Measurements from ENCODE around the gene ZNF564. TPM values are rescaled to one million over a fixed set of nuclear protein-coding genes. Genes with fewer than 3 reads are reported as not detected.

ZNF564 gene
- total RNA-seq, 2 donors from 2014 or later, result 17.6 to 17.9 TPM

DNA sequence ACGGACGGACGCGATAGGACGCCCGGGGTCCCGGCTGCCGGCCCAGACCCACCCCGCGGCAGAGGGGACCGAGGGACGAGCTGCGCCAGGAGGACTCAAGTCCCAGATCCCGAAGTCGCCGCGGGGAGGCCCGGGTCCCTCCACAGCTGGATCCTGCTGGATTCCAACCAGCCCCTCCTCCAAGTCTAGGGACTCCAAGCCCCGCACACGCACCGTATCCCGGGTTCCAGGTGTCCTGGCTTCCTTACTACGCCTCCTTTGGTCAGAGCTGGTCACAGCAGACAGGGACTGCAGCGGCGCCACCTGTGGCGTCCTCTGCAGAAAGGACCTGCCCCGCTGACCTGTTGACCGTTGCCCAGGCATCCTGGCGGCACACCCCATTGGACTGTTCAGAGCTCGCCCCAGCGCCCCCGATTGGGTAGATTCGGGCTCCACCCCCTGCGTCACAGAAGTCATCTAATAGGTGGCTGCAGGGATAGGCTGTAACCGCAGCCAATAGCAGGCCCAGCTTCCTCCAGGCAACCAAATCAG is 37.7 kb downstream of the ZNF564 start:
- no peak for DNase-seq (ENCODE audit: low spot score)
- Histone ChIP-seq H3K4me1 (replicated peaks) (no peaks in the 10 kb centered on the region), H3K27ac (no peak overlapping the region), H3K4me3 (no peak overlapping the region), H3K9me3 (no peaks in the 10 kb centered on the region), H3K36me3 (no peaks in the 10 kb centered on the region), H3K27me3 (replicated peaks; ENCODE audit: insufficient read depth) (no peaks in the 10 kb centered on the region)
- intact Hi-C loops (cut with DNase I), result no loop called here
- no peak for TF ChIP-seq POLR2AphosphoS5 (IDR thresholded peaks at IDR 0.05)
- TF ChIP-seq, protein P1, sequence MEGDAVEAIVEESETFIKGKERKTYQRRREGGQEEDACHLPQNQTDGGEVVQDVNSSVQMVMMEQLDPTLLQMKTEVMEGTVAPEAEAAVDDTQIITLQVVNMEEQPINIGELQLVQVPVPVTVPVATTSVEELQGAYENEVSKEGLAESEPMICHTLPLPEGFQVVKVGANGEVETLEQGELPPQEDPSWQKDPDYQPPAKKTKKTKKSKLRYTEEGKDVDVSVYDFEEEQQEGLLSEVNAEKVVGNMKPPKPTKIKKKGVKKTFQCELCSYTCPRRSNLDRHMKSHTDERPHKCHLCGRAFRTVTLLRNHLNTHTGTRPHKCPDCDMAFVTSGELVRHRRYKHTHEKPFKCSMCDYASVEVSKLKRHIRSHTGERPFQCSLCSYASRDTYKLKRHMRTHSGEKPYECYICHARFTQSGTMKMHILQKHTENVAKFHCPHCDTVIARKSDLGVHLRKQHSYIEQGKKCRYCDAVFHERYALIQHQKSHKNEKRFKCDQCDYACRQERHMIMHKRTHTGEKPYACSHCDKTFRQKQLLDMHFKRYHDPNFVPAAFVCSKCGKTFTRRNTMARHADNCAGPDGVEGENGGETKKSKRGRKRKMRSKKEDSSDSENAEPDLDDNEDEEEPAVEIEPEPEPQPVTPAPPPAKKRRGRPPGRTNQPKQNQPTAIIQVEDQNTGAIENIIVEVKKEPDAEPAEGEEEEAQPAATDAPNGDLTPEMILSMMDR (IDR thresholded peaks at IDR 0.05), result peak in 2 of 4 experiments; percentile 12 to 21
- 16% methylated on average over 34 of the region's 35 CpGs for WGBS

DNA sequence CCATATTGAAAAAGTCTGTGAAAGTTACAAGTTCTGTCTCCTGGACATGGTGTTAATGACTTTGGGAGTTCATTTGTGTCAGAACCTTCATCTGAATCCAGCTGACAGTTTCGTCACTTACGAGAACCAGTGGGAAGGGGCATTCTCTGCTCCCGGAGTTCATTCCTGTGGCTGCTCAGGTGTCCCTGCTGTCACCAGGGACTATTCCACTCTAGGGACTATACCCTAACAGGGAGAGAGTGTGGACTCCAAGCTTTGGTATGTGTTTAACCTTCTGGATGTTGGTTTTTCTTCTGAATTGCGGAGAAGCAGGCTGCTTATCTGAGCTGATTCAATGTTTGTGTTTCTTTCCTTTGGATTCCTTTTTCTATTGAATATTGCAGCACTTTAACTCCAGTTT is 54.2 kb downstream of the ZNF564 start:
- no peaks in the 10 kb centered on the region for H3K9me3 ChIP-seq
- H3K4me1 ChIP-seq (replicated peaks), result no peaks in the 10 kb centered on the region
- intact Hi-C loops (cut with DNase I), result no loop called here
- no peak overlapping the region for H3K27ac ChIP-seq
- no peak for DNase-seq (ENCODE audit: low spot score)
- no peaks in the 10 kb centered on the region for H3K27me3 ChIP-seq (replicated peaks; ENCODE audit: insufficient read depth)
- TF ChIP-seq POLR2AphosphoS5 (IDR thresholded peaks at IDR 0.05) (no peak), POLR2A (IDR thresholded peaks at IDR 0.05) (no peak)
- TF ChIP-seq, protein P1 (IDR thresholded peaks at IDR 0.05), result no peak
- H3K4me3 ChIP-seq, result no peak overlapping the region
- 96% methylated on average over 4 of the region's 4 CpGs for WGBS
- H3K36me3 ChIP-seq, result no peaks in the 10 kb centered on the region

DNA sequence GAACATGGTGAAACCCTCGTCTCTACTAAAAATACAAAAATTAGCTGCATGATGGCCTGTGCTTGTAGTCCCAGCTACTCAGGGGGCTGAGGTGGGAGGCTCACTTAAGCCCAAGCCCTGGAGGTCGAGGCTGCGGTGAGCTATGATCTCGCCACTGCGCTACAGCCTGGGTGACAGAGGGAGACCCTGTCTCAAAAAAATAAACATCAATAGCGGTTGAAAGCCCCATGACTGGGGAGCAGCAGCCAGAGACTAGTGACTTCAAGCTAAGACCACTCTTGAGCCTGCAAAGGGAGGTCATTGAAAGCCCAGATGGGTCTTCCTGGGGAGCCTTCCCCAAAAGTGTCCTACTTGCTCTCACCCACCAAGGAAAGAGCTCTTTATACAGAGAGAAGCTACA is 54.8 kb downstream of the ZNF564 start:
- Histone ChIP-seq H3K27ac (no peak overlapping the region), H3K4me1 (replicated peaks) (no peaks in the 10 kb centered on the region), H3K4me3 (no peak overlapping the region), H3K27me3 (replicated peaks; ENCODE audit: insufficient read depth) (no peaks in the 10 kb centered on the region), H3K36me3 (no peaks in the 10 kb centered on the region), H3K9me3 (no peaks in the 10 kb centered on the region)
- no peak for DNase-seq (ENCODE audit: low spot score)
- TF ChIP-seq POLR2A (IDR thresholded peaks at IDR 0.05) (no peak), POLR2AphosphoS5 (IDR thresholded peaks at IDR 0.05) (no peak)
- TF ChIP-seq, protein P1 (IDR thresholded peaks at IDR 0.05), result no peak
- intact Hi-C loops (cut with DNase I), result no loop called here
- 91% methylated on average over 6 of the region's 6 CpGs for WGBS

DNA sequence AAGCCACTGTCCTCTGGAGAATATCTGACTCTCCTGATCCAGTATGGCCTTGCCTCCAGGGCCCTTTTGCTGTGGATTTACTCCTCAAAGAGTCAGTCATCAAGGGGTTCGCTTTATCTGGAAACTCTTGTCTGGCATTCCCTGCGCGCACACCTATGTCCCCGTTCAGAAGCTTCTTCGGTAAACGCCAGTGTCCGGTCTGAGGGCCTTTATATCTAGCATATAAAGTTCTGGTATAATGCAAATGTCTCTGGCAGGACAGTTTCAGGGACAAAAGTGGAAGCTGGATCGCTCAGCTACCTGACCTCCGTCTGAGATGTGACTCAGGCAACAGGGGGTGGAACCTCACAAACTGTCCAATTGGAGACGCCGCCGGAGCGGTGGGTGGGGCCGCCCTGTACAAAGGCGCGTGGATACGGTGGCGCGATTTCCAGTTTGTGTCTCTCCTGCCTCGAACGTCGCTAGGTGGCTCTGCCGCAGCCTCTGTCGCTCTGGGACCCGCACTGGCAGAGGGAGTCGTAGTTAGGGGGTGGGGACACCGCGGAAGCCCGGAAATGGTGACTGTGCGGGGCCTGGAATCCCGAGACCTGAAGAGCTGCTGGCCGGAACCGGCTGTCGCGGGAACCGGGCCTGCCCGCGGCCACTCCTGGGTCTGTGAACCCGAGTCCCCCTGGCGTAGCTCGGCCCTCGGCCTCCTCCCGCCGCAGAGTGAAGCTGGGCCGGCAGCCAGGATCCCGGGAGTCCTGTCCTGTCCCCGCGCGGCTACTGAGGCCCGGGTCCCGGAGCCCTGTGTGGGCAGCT is 56.1 kb downstream of the ZNF564 start:
- TF ChIP-seq, protein P1 (IDR thresholded peaks at IDR 0.05), result peak in 3 of 4 experiments; percentile 53 to 60 (median 55)
- TF ChIP-seq POLR2A (IDR thresholded peaks at IDR 0.05), result peak; percentile 83
- TF ChIP-seq POLR2AphosphoS5 (IDR thresholded peaks at IDR 0.05), result peak; percentile 96
- H3K9me3 ChIP-seq, result no peaks in the 10 kb centered on the region
- DNase-seq (ENCODE audit: low spot score), result peak; percentile 97
- intact Hi-C loops (cut with DNase I), result loop anchor here (1.0 kb wide), 1 partner anchor 11 kb away; the partner anchor contains the start of gene ZNF709
- H3K27me3 ChIP-seq (replicated peaks; ENCODE audit: insufficient read depth), result no peaks in the 10 kb centered on the region
- 1% methylated on average over 40 of the region's 51 CpGs for WGBS
- H3K4me1 ChIP-seq (replicated peaks), result no peaks in the 10 kb centered on the region
- peak overlapping the region; percentile 49 to 74 for H3K4me3 ChIP-seq
- no peaks in the 10 kb centered on the region for H3K36me3 ChIP-seq
- H3K27ac ChIP-seq, result peak overlapping the region; percentile 88 to 93
